H1 (cell line): ENCODE measurements around the gene HEATR5A. TPM values are rescaled to one million over a fixed set of nuclear protein-coding genes. Genes with fewer than 3 reads are reported as not detected.

Experiments used
- CHD2 ChIP-seq: IDR thresholded peaks from 2 replicates; pipeline ENCODE4 v1.6.1; 2012; ENCODE audit warnings: low read length, improper control_type of control experiment
- CHD7 ChIP-seq: fragments of 300-600 bp; sonication (generic); IDR thresholded peaks from 2 replicates; pipeline ENCODE4 v1.7.1; 2012; ENCODE audit warnings: low read length, moderate library complexity, mild to moderate bottlenecking, inconsistent platforms; ENCODE audit not compliant: insufficient replicate concordance
- EGR1 ChIP-seq: IDR thresholded peaks from 2 replicates; pipeline ENCODE4 v1.6.1; 2011; ENCODE audit warnings: low read depth, low read length, borderline replicate concordance
- FOSL1 ChIP-seq: IDR thresholded peaks from 2 replicates; pipeline ENCODE4 v1.6.1; 2011; ENCODE audit warnings: mild to moderate bottlenecking, low read depth, low read length, moderate library complexity; ENCODE audit not compliant: insufficient read depth
- MAX ChIP-seq: IDR thresholded peaks from 2 replicates; pipeline ENCODE4 v1.6.1; 2012; ENCODE audit warnings: inconsistent platforms
- POLR2AphosphoS5 ChIP-seq: IDR thresholded peaks from 2 replicates; pipeline ENCODE4 v1.6.1; 2011; ENCODE audit warnings: low read depth, low read length
- TBP ChIP-seq: IDR thresholded peaks from 2 replicates; pipeline ENCODE4 v1.6.1; 2011; ENCODE audit warnings: low read depth, low read length, improper control_type of control experiment
- polyA plus RNA-seq, 7 experiments: library from polyadenylated mRNA; depleted of rRNA in 3 of 7; stranded (reverse) in 5 of 7; unstranded in 2 of 7; fragments of >200 nt in 5 of 7; fragments of 200-250 nt in 2 of 7; gene quantifications; 1 replicate in 5 of 7; 2 replicates in 1 of 7; 4 replicates in 1 of 7; pipeline versions ENCODE4 v1.2.1 to v1.2.3, GENCODE V29; 2011 to 2013; ENCODE audit warnings: missing spikeins in 2 of 7, mixed read lengths in 2 of 7
- total RNA-seq: library from RNA; stranded (reverse); fragmentation: NEBNext Ultra II Directional; extraction: Animal tissue kit (Norgen Biotek cat#: 25700); gene quantifications from 2 replicates; pipeline ENCODE4 v1.2.1, GENCODE V29; 2021

Gene HEATR5A
- total and polyA plus RNA-seq, 2 of the 8 experiments (the other 6 are each of a cell fraction or from before 2014, with no cell fraction given), result 9.0 to 36.2 TPM

- TF ChIP-seq MAX (no peak), FOSL1 (no peak), TBP (no peak), EGR1 (no peak), CHD2 (no peak), CHD7 (no peak), POLR2AphosphoS5 (no peak)
Measured at GRCh38 chr14:31278883-31279282, 141.5 kb downstream of the HEATR5A start (continued).
